Measurements from ENCODE around the gene NACC2.

The NACC2 gene

GRCh38 chr9:136010615-136011361, 84.3 kb downstream of the NACC2 start:
- TF ChIP-seq, protein P1, sequence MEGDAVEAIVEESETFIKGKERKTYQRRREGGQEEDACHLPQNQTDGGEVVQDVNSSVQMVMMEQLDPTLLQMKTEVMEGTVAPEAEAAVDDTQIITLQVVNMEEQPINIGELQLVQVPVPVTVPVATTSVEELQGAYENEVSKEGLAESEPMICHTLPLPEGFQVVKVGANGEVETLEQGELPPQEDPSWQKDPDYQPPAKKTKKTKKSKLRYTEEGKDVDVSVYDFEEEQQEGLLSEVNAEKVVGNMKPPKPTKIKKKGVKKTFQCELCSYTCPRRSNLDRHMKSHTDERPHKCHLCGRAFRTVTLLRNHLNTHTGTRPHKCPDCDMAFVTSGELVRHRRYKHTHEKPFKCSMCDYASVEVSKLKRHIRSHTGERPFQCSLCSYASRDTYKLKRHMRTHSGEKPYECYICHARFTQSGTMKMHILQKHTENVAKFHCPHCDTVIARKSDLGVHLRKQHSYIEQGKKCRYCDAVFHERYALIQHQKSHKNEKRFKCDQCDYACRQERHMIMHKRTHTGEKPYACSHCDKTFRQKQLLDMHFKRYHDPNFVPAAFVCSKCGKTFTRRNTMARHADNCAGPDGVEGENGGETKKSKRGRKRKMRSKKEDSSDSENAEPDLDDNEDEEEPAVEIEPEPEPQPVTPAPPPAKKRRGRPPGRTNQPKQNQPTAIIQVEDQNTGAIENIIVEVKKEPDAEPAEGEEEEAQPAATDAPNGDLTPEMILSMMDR (conservative IDR thresholded peaks at IDR 0.05; ENCODE audit: low read length): no peak
- no peak for DNase-seq (ENCODE audit: low read depth)
- H3K4me3 ChIP-seq (ENCODE audit: low read length): no peak overlapping the region

GRCh38 chr9:136010176-136010575, 84.9 kb downstream of the NACC2 start:
- TF ChIP-seq, protein P1 (conservative IDR thresholded peaks at IDR 0.05; ENCODE audit: low read length): no peak
- no peak for DNase-seq (ENCODE audit: low read depth)
- no peak overlapping the region for H3K4me3 ChIP-seq (ENCODE audit: low read length)

- TF ChIP-seq, protein P1 (conservative IDR thresholded peaks at IDR 0.05; ENCODE audit: low read length): no peak
- DNase-seq (ENCODE audit: low read depth): no peak
- H3K4me3 ChIP-seq (ENCODE audit: low read length): no peak overlapping the region
These were observed 85.6 kb downstream of the NACC2 start for GRCh38 chr9:136009516-136009915.

GRCh38 chr9:136008693-136008997, 86.4 kb downstream of the NACC2 start:
- TF ChIP-seq, protein P1 (conservative IDR thresholded peaks at IDR 0.05; ENCODE audit: low read length): no peak
- no peak overlapping the region for H3K4me3 ChIP-seq (ENCODE audit: low read length)

DNA sequence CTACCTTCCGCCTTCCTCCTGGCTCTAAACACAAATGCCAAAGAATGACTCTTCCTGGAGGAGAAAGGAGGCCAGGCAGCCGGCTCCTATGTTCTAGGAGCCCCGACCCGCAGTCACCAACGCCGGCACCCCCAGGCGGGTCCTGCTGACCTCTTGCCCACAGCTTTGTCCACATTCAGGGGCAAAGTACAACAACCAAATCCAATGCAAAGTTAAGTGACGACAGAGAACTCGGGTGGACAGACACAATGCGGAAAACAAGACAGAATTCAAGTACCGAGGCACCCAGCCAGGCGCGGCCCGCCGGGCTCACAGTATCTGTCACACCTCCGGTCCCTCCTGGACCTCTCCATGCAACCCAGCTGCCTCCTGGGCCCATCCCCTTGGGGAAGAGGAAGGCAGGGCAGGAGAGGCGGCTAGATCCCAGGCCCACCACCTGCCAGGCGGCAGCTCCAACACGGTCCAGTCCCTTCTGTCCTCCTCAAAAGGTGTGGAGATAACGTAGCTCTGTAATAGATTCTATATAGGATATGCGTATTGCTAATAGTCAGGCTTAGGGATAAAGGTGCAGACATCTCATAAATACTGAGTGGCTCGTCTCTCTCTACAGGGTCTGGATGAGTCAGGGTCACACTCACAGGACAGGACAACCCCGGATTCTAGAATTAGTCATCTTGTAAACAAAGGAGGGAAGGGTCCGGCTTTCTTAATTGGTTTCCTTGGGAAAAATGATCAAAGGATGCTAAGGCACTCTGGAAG, 87.0 kb downstream of the NACC2 start:
- peak; percentile 12 for DNase-seq (ENCODE audit: low read depth)

More at GRCh38 chr9:136008693-136008997, 86.4 kb downstream of the NACC2 start:
- no peak for DNase-seq (ENCODE audit: low read depth)

GRCh38 chr9:136007276-136007933, 87.7 kb downstream of the NACC2 start:
- TF ChIP-seq, protein P1 (conservative IDR thresholded peaks at IDR 0.05; ENCODE audit: low read length): no peak
- no peak overlapping the region for H3K4me3 ChIP-seq (ENCODE audit: low read length)
- no peak for DNase-seq (ENCODE audit: low read depth)

More for the DNA sequence above, 87.0 kb downstream of the NACC2 start:
- TF ChIP-seq, protein P1 (conservative IDR thresholded peaks at IDR 0.05; ENCODE audit: low read length): no peak
- H3K4me3 ChIP-seq (ENCODE audit: low read length): no peak overlapping the region

All from AG10803 (cell line).